ENCODE data around the gene TMEM82.
A peak's percentile ranks its signal among the peaks of the same experiment; 100 is the strongest.

Gene TMEM82

GRCh38 chr1:15757575-15758342, 15.5 kb downstream of the TMEM82 start:
- DNase-seq: peak; percentile 75

GRCh38 chr1:15758343-15758931, 16.1 kb downstream of the TMEM82 start, which contains the start of gene FBLIM1:
TSS of gene FBLIM1 (plus strand) at chr1:15758795. CDS start at chr1:15764984, 6,189 bp downstream.
- no peak for DNase-seq

- DNase-seq: peak; percentile 71
Measured at GRCh38 chr1:15758953-15759661, 16.8 kb downstream of the TMEM82 start.

- DNase-seq: no peak
Measured at GRCh38 chr1:15760520-15761211, 18.4 kb downstream of the TMEM82 start.

GRCh38 chr1:15761366-15762128, 19.2 kb downstream of the TMEM82 start:
- DNase-seq: no peak

GRCh38 chr1:15762546-15762945, 20.2 kb downstream of the TMEM82 start:
- no peak for DNase-seq

GRCh38 chr1:15764269-15764764, 22.0 kb downstream of the TMEM82 start:
- DNase-seq: no peak

GRCh38 chr1:15764890-15765289, 22.6 kb downstream of the TMEM82 start:
- no peak for DNase-seq

GRCh38 chr1:15765495-15766194, 23.3 kb downstream of the TMEM82 start:
- no peak for DNase-seq

GRCh38 chr1:15767941-15768340, 25.6 kb downstream of the TMEM82 start:
- DNase-seq: no peak

- DNase-seq: no peak
Measured at GRCh38 chr1:15768388-15768787, 26.1 kb downstream of the TMEM82 start.

GRCh38 chr1:15770313-15770962, 28.1 kb downstream of the TMEM82 start:
- no peak for DNase-seq

- no peak for DNase-seq
Measured at GRCh38 chr1:15771836-15772515, 29.7 kb downstream of the TMEM82 start.

GRCh38 chr1:15775706-15776105, 33.4 kb downstream of the TMEM82 start:
- DNase-seq: no peak

- no peak for DNase-seq
Measured at GRCh38 chr1:15777909-15778707, 35.8 kb downstream of the TMEM82 start.

- DNase-seq: no peak
Measured at GRCh38 chr1:15785683-15786082, 43.4 kb downstream of the TMEM82 start.

- DNase-seq: no peak
Measured at GRCh38 chr1:15786581-15786980, 44.3 kb downstream of the TMEM82 start.

- DNase-seq: no peak
Measured at GRCh38 chr1:15788624-15789301, 46.5 kb downstream of the TMEM82 start.

- DNase-seq: no peak
Measured at GRCh38 chr1:15796086-15796462, 53.8 kb downstream of the TMEM82 start.
